ENCODE measurements around the gene TWF2.

DNA sequence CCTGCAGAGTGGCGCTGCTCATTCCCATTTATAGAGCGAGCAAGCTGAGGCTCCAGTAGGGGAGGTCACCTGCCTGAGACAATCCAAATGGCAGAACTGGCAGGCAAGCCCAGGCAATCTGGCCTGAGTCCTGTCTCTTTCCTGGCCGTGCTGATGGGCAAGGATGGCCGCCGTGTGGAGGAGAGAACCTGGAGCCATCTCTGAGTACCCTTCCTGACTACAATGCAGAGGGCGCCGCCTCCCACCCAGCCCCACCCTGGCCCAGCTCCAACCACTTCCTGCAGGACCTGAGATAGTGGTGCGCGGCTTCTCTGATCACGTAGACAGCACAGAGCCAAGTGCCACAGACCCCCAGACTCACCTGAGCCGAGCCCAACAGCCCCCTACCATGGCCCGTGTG is 20.5 kb downstream of the TWF2 start:
- TF ChIP-seq CTCF (conservative IDR thresholded peaks at IDR 0.05; ENCODE audit: low read depth, low read length) (no peak), BHLHE40 (IDR thresholded peaks at IDR 0.05; ENCODE audit: low read depth, low read length) (no peak), CHD1 (IDR thresholded peaks at IDR 0.05; ENCODE audit: low read depth, low read length) (no peak), FOS (IDR thresholded peaks at IDR 0.05; ENCODE audit: low read depth, low read length) (no peak), MXI1 (IDR thresholded peaks at IDR 0.05; ENCODE audit: borderline replicate concordance, low read depth, low read length) (no peak), POLR2A (IDR thresholded peaks at IDR 0.05; ENCODE audit: low read depth, low read length) (no peak)
